SKM-1 (cell line): Measurements from ENCODE around the gene REX1BD.
A peak's percentile ranks its signal among the peaks of the same experiment; 100 is the strongest.

Source experiments
- DNase-seq: peaks from one replicate; lab custom pipeline; 2025; ENCODE audit not compliant: unreplicated experiment; lab: John Stamatoyannopoulos, UW

Gene REX1BD

GRCh38 chr19:18612772-18613588 lies 24.4 kb downstream of the REX1BD start, which contains the start of gene TMEM59L:
Gene TMEM59L, plus strand, starts transcription at chr19:18612870. Its CDS starts 89 bp downstream, at chr19:18612959.
- DNase-seq, result no peak

GRCh38 chr19:18613589-18614234 lies 25.1 kb downstream of the REX1BD start:
- DNase-seq, result no peak

DNA sequence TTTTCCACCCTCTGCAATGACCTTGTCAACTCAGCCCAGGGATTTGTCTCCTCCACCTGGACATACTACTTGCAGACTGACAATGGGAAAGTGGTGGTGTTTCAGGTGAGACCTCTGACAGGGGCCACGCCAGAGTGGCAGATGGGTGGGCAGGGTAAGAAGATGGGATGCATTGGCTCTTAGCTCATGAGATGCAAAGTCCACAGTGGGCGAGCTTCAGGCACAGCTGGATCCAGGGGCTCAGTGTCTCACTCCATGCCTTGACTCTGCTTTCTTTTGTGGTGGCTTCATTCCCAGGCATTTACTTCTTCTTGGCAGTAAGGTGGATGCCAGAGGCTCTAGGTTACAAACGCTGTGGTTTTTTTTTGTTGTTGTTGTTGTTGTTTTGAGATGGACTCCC lies 27.4 kb downstream of the REX1BD start:
- DNase-seq, result no peak

DNA sequence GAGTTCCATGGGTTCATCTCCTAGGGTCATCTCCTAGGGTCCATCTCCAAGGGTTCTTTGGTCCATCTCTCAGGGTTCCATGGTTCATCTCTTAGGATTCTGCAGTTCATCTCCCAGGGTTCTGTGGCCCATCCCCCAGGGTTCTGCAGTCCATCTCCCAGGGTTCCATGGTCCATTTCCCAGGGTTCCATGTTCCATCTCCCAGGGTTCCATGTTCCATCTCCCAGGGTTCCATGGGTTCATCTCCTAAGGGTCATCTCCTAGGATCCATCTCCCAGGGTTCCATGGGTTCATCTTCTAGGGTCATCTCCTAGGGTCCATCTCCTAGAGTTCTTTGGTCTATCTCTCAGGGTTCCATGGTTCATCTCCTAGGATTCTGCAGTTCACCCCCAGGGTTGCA lies 29.0 kb downstream of the REX1BD start:
- no peak for DNase-seq

- no peak for DNase-seq
These were observed 29.6 kb downstream of the REX1BD start for GRCh38 chr19:18618236-18618635.

DNA sequence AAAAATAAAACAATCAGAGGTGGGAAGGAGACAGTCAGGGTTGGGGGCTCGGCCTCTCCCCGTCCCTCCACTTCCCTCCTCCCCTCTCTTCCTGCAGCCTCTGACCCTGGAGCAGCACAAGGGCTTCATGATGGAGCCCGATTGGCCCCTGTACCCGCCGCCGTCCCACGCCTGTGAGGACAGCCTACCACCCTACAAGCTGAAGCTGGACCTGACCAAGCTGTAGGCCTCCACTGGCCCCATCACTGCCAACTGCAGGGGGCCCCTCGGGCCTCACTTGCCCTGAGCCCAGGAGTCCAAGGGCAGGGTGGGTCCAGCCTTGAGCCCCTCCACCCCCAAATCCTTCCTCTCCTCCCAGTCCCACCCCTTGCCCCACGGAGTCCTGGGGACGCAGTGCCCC lies 31.7 kb downstream of the REX1BD start:
- DNase-seq, result no peak

- DNase-seq, result no peak
These were observed 32.3 kb downstream of the REX1BD start for GRCh38 chr19:18620902-18621301.

- DNase-seq, result no peak
These were observed 38.3 kb downstream of the REX1BD start for GRCh38 chr19:18626906-18627305.

DNA sequence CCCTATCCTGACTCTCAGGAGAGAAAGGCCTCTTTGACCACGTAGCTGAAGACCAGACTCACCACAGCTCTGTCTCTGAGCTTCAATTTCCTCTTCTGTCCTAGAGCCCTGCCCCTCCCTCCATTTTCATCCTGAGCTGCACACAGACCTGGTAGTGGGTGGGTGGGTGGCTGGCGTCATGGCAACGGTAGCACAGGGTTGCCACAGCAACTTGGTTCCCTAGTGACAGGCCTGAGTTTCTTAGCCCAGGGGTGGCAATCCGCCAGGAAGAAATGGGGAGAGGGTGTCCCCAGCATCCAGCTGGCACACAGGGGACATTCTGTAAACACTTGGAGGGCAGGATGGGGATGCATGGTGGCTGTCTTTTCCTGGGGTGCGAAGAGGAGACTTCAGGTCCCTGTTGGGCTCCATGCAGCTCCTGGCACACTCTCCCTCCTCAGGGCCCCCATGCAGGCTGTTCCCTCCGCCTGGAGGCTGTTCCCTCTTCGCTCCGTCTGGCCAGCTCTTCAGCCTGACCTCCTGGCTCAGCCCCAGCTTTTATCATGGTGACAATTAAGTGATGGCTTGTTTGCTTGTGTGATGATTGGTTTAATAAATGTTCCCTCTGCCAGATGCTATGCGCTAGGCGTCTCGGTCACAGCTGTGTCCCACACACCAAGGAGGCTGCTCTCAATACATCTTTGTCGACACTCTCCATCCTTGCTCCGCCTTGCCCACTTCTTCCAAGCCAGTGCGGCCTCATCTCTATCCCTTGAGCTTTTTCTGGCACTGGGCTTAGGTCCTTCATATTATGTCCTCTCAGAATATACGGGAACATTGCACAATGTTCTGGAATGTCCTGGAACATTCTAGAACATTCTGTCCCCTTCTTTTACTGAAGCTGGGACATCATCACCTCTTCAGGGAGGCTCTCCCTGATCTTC lies 40.8 kb downstream of the REX1BD start:
- DNase-seq, result no peak

DNA sequence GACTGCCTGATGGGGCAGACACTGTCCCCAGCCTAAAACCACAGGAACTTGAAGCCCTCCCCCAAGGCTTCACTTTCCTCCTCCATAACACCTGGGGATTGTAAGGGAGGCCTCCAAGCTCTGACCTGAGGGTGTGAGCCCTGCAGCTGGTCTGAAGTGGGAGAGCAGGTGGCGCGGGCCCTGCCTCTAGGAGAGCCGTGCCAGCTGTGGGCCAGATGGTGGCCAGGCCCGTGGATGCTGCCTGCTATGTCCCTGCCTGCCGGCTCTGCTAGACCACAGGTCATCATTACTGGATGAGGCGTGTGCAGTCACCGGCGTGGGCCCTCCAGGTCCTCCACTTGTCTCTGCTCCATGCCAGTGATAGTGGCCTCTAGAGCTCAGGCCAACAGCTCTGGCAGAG lies 44.7 kb downstream of the REX1BD start:
- DNase-seq, result no peak

DNA sequence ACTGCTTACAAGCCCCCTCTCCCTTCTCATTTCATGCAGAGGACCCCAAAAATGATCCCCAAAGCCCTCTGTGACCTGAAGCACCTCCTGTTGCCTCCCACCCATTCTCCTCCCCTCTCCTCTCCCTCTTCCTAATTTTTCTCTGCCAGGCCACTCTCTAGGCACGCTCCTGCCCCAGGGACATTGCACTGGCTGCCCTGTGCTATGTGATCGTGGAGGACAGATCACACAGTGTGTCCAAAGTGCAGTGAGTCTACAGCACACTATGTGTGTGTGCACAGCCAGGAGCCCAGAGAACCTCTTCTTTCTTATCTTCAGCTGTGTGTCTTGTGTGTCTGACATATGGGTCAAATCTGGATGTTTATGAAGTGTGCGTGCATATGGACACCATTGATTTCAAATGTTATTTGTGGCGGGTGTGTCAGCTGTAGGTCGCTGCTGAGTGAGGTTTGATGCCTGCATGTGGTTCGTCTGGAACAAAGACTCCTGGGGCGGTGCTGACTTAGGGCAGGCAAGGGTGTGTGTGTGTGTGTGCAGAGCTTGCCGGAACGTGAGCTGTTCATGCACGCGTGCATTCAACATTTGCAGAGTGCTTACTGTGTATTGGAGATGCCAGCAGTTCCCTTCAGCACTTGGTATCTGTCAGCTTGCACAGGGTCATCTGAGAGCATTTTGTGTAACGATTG lies 46.2 kb downstream of the REX1BD start:
- DNase-seq, result no peak

- no peak for DNase-seq
These were observed 47.2 kb downstream of the REX1BD start for GRCh38 chr19:18635831-18636182.

- DNase-seq, result peak; percentile 95
These were observed 47.8 kb downstream of the REX1BD start for GRCh38 chr19:18636183-18636968.

DNA sequence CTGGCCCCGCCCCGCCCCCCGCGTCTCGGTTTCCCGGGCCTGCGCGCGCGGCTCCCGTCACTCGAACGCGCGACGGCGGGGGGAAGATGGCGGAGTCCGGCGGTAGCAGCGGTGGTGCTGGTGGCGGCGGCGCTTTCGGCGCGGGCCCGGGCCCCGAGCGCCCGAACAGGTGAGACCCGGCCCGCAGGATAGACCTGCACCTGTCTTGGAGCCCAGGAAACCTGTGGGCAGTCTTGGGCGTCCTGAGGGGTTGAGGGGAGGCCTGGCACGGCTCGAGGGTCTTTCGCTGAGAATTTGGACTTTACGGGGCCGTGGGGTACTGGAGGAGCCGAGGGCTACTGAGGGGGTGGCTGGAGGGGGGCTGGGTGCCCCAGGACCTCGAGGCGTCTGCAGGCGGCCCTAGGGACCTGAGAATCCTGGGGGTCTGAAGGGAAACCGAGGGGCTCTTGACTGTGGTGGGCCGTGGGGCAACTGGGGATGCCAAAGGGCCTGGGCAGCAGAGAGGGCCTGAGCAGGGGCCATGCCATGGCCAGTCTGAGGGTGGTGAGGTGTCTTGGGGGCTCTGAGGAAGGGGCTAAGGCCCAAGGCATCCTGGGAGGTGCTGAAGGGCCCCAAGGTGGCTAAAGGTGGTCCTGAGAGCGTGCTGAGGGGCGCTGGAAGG lies 48.5 kb downstream of the REX1BD start, which contains the start of gene KLHL26:
Gene KLHL26 (plus strand): TSS at position 60 of the 661 bp plus-strand sequence. CDS start 27 bp downstream, at position 87.
- no peak for DNase-seq

GRCh38 chr19:18637673-18638630 lies 49.4 kb downstream of the REX1BD start:
- no peak for DNase-seq

DNA sequence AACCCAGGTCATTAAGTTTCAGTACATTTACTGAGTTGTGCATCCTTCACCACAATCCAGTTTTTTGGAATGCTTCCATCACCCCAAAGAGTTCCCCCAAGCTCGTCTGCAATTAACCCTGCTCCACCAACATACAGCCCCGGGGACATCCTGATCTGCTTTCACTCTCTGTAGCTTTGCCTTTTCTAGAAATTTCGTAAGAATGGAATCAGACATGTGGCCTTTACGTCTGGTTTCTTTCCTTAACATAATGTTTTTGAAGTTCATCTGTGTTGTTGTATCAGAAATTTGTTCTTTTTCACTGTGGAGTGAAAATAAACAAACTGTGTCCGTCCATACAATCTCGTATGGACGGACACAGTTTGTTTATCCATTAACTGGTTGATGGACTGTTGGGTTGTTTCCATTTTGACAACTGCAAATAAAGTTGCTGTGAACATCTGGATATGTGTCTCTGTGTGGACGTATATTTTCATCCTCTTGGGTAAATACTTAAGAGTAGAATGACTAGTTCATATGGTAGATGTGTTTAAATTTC lies 51.2 kb downstream of the REX1BD start:
- no peak for DNase-seq
